Panc1 (cell line): Measurements from ENCODE around the gene EFR3B.

Source experiments
- CTCF ChIP-seq: fragments of 450-650 bp; IDR thresholded peaks from 2 replicates; pipeline ENCODE4 v1.5.1; 2017; ENCODE audit warnings: mild to moderate bottlenecking
- POLR2AphosphoS5 ChIP-seq: IDR thresholded peaks from 2 replicates; pipeline ENCODE4 v1.6.1; 2012; ENCODE audit warnings: mild to moderate bottlenecking, low read depth, low read length, moderate library complexity
- REST ChIP-seq, 2 experiments: IDR thresholded peaks; 2 replicates each; pipeline ENCODE4 v1.6.1; 2011 to 2012; ENCODE audit warnings: low read depth in 2 of 2, control low read depth in 1 of 2, low read length in 1 of 2, mild to moderate bottlenecking in 1 of 2, moderate library complexity in 1 of 2; ENCODE audit not compliant: insufficient read depth in 1 of 2
- SIN3A ChIP-seq: IDR thresholded peaks from 2 replicates; pipeline ENCODE4 v1.6.1; 2012; ENCODE audit warnings: low read depth, mild to moderate bottlenecking, low read length, moderate library complexity, borderline replicate concordance; ENCODE audit not compliant: insufficient read depth
- TCF7L2 ChIP-seq: IDR thresholded peaks from 2 replicates; pipeline ENCODE4 v1.6.1; 2011; ENCODE audit warnings: mild to moderate bottlenecking, low read depth, low read length, inconsistent platforms

GRCh38 chr2:25074826-25075225 lies 33.0 kb downstream of the EFR3B start:
- TF ChIP-seq REST (IDR thresholded peaks at IDR 0.05; ENCODE audit: insufficient read depth in 1 of 2, low read depth in 2 of 2, low read length in 1 of 2) (no peak), CTCF (no peak), TCF7L2 (no peak), SIN3A (no peak), POLR2AphosphoS5 (no peak)
